ENCODE data around the gene UBA6.
"Not testable (repeated sequence)": the region's sequence is repeated elsewhere in the genome, so short reads cannot be mapped to it uniquely, and the experiment has no call there.

UBA6 gene

GRCh38 chr4:67700738-67701516 lies at the start of gene UBA6:
TSS of gene UBA6 (minus strand) at chr4:67701155. CDS start at chr4:67701119, 36 bp downstream.
- peak; percentile 92 for DNase-seq (ENCODE audit: low read depth)

GRCh38 chr4:67750691-67751090 lies 49.7 kb upstream of the UBA6 start:
- DNase-seq (ENCODE audit: low read depth): no peak

GRCh38 chr4:67749286-67749685 lies 48.3 kb upstream of the UBA6 start:
- no peak for DNase-seq (ENCODE audit: low read depth)

GRCh38 chr4:67746797-67747495 lies 46.0 kb upstream of the UBA6 start:
- no peak for DNase-seq (ENCODE audit: low read depth)

- DNase-seq (ENCODE audit: low read depth): no peak
Observed at GRCh38 chr4:67744561-67745283, 43.8 kb upstream of the UBA6 start.

GRCh38 chr4:67743194-67743593 lies 42.2 kb upstream of the UBA6 start:
- DNase-seq (ENCODE audit: low read depth): no peak

- DNase-seq (ENCODE audit: low read depth): no peak
Observed at GRCh38 chr4:67736262-67736661, 35.3 kb upstream of the UBA6 start.

- no peak for DNase-seq (ENCODE audit: low read depth)
Observed at GRCh38 chr4:67735325-67735724, 34.4 kb upstream of the UBA6 start.

GRCh38 chr4:67730511-67730910 lies 29.6 kb upstream of the UBA6 start:
- DNase-seq (ENCODE audit: low read depth): not testable (repeated sequence)

GRCh38 chr4:67727124-67727850 lies 26.3 kb upstream of the UBA6 start:
- no peak for DNase-seq (ENCODE audit: low read depth)

- no peak for DNase-seq (ENCODE audit: low read depth)
Observed at GRCh38 chr4:67725981-67726380, 25.0 kb upstream of the UBA6 start.

GRCh38 chr4:67725132-67725531 lies 24.2 kb upstream of the UBA6 start:
- DNase-seq (ENCODE audit: low read depth): no peak

- no peak for DNase-seq (ENCODE audit: low read depth)
Observed at GRCh38 chr4:67723949-67724348, 23.0 kb upstream of the UBA6 start.

GRCh38 chr4:67723341-67723740 lies 22.4 kb upstream of the UBA6 start:
- no peak for DNase-seq (ENCODE audit: low read depth)

- no peak for DNase-seq (ENCODE audit: low read depth)
Observed at GRCh38 chr4:67721770-67722597, 21.0 kb upstream of the UBA6 start.

GRCh38 chr4:67721315-67721769 lies 20.4 kb upstream of the UBA6 start:
- no peak for DNase-seq (ENCODE audit: low read depth)

GRCh38 chr4:67719953-67720617 lies 19.1 kb upstream of the UBA6 start:
- DNase-seq (ENCODE audit: low read depth): no peak

- no peak for DNase-seq (ENCODE audit: low read depth)
Observed at GRCh38 chr4:67718848-67719247, 17.9 kb upstream of the UBA6 start.

GRCh38 chr4:67717586-67717985 lies 16.6 kb upstream of the UBA6 start:
- no peak for DNase-seq (ENCODE audit: low read depth)

- no peak for DNase-seq (ENCODE audit: low read depth)
Observed at GRCh38 chr4:67714955-67715354, 14.0 kb upstream of the UBA6 start.

- DNase-seq (ENCODE audit: low read depth): no peak
Observed at GRCh38 chr4:67714248-67714583, 13.3 kb upstream of the UBA6 start.
